ENCODE measurements around the gene MFAP1.

- TF ChIP-seq CTCF (IDR thresholded peaks at IDR 0.05) (peak in 2 of 3 donors; percentile 80 to 88), EP300 (IDR thresholded peaks at IDR 0.05) (no peak), POLR2A (IDR thresholded peaks at IDR 0.05) (peak; percentile 9)
Observed at GRCh38 chr15:43777267-43777914, 47.1 kb downstream of the MFAP1 start.
